ENCODE results near the gene OR51B2.
"Not testable (repeated sequence)": the region's sequence is repeated elsewhere in the genome, so short reads cannot be mapped to it uniquely, and the experiment has no call there.

The OR51B2 gene

GRCh38 chr11:5324197-5324596, at the start of gene OR51B2:
OR51B2 (minus strand) TSS chr11:5324297; CDS start chr11:5324297, 0 bp downstream.
- FAIRE-seq = no peak

- FAIRE-seq = no peak
These were observed 45.7 kb upstream of the OR51B2 start for GRCh38 chr11:5369789-5370188.

- no peak for FAIRE-seq
These were observed 44.5 kb upstream of the OR51B2 start for GRCh38 chr11:5368502-5369043.

DNA sequence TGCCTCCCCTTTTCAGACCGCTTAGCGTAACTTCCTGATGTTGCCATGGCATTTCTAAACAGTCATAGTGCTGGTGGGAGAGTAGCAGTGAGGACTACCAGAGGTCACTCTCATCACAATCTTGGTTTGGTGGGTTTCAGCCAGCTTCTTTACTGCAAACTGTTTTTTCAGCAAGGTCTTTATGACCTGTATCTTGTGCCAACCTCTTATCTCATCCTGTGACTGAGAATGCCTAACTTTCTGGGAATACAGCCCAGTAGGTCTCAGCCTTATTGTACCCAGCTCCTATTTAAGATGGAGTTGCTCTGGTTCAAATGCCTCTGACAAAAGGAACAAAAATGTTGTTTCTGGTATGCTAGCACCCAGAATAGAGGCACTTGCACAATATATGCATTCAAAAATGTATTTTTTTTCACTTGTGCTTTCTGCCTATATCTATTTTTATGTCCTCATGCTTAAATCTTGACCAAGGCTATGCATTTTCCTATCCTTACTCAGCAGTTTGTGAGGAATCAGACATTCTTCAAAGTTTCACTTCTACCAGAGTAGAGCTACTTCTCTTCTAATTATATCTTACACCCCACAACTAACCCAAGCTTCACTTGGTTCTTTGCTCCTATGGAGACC, 43.5 kb upstream of the OR51B2 start:
- FAIRE-seq = no peak

- no peak for FAIRE-seq
These were observed 42.8 kb upstream of the OR51B2 start for GRCh38 chr11:5366856-5367255.

GRCh38 chr11:5366365-5366764, 42.3 kb upstream of the OR51B2 start:
- FAIRE-seq = not testable (repeated sequence)

DNA sequence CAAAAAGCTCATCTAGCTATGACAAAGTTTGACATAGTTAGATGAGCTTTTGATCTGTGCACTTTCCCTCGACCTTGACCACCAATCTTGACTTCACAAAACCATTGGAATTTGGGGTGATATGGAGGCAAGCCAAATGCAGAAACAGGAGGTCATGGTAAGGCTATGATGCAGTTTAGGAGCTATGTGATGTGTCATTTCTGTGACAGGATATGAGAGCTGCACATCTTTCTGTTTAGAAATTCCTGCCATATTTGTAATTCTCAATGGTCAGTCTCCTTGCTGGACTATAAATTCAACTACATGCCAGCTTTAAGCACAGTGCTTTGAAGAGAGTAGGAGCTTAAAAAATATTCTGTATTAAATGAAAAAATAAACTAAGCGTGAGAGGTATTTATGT, 40.1 kb upstream of the OR51B2 start:
- FAIRE-seq = no peak

DNA sequence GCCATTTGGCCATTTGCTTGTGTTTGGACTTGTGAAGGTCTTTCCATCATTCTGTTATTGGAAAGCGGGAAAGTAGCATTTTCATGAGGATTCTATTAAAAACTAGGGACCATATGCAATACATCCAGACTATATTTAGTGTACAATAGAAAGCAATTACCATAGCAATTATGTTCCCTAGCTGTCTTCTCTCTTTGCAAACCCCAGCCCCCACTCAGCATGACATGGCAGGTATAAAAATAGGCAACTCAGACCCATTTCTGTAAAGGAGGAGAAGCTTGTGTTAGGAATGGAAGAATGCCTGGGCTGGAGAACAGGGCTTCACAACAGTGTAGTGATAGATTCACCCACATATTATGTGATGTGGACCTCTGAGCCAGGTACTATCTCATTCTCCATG, 39.6 kb upstream of the OR51B2 start:
- FAIRE-seq = no peak

DNA sequence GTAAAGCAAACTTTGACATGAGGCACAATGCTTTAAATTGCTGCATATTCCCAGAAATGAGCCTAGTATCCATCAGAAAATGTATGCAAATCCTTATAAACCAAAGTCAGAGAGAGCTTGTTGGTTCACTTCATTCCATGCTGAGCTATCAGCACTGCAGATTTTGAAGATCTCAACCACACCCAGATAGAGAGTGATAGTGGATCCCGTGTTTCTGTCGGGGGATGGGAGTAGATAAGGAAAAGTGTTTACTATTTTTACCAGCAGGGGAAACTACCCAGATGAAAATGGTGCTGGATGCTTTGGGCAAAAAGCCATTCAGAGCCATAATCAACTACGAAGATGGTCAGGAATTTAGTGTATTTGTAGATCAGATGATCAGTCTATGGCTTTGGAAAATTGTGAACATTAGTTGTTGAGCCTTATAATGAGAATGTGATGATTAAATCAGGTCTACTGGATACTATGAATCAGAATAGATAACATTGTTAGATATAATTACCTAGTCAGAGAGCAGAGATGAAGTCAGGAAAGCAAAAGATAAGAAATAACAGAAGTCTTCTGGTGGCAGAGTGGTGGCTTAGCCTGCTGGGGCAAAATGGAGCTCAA, 38.0 kb upstream of the OR51B2 start:
- FAIRE-seq = no peak

DNA sequence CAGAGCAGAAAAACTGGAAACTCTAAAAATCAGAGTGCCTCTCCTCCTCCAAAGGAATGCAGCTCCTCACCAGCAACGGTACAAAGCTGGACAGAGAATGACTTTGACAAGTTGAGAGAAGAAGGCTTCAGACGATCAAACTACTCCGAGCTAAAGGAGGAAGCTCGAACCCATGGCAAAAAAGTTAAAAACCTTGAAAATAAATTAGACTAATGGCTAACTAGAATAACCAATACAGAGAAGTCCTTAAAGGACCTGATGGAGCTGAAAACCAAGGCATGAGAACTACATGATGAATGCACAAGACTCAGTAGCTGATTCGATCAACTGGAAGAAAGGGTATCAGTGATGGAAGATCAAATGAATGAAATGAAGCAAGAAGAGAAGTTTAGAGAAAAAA, 31.9 kb upstream of the OR51B2 start:
- not testable (repeated sequence) for FAIRE-seq

- no peak for FAIRE-seq
These were observed 27.1 kb upstream of the OR51B2 start, which contains the start of gene OR51B6 for GRCh38 chr11:5351208-5351607. OR51B6 (plus strand) TSS chr11:5351508; CDS start chr11:5351508, 0 bp downstream.

GRCh38 chr11:5349550-5349949, 25.5 kb upstream of the OR51B2 start:
- FAIRE-seq = no peak

DNA sequence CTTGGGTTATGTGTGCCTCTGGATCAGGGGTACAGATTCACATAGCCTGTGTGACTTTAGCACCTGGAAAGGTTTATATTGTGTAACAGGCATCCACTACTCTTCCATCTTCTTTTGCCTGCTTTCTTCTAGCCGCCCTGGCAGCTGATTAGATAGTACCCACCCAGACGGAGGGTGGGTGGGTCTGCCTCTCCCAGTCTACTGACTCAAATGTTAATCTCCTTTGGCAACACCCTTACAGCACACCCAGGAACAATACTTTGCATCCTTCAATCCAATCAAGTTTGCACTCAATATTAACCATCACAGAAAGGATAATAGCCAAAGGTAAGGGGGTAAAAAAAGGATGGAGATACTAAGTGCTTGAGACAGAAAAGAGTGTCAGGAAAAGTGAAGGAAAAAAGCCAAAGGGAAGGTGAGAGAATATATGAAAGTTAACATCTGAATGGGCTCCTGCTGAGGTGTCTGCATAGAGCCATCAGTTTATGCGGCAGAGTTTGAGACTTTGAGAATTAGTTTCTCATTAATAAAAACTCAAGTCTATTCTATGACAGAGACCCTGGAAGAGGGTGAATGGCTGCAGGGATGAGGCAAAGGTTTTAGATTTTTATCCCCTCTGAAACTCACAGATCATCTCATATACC, 24.6 kb upstream of the OR51B2 start:
- no peak for FAIRE-seq

GRCh38 chr11:5345831-5346230, 21.7 kb upstream of the OR51B2 start:
- no peak for FAIRE-seq

DNA sequence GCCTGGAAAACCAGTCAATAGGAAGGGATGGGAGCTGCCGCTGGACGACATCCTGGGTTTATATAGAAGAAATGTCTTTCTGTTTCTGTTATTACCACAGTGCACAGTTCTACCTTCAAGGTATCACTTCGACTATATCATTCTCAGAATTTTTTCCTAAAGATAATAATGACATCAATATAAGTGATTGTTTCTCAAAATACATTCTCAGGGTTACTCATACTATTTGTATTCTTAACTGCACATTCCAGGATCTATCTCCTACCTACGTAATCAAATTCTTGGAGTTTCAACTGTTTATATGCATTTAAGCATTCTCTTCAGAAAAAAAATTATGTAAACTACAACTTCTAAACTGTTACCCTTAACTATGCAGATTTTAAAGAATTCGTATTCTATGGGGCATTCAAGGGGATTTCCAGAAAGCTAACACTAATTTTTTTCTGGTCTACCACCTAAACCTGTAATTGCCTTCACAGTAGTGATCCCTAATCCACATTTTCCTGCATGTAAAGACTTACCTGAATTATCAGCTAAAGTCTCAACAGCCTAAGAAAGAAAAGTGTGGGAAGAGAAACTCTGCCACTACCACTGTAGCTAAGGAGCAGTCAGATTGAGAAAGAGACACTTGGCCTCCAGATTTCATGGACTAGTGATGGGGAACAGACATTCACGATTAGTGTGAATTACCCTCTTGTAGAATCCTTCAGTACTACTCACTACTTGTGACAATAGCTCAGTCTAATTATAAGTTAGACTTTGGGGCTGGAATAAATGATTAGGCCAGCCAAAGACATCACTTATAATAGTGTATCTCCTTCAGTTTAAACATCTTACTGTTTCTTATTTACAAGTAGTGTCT, 19.6 kb upstream of the OR51B2 start, which contains the start of gene OR51B5:
Gene OR51B5 (minus strand): TSS at position 51 of the 862 bp plus-strand sequence. CDS start 0 bp downstream, at position 51.
- no peak for FAIRE-seq

DNA sequence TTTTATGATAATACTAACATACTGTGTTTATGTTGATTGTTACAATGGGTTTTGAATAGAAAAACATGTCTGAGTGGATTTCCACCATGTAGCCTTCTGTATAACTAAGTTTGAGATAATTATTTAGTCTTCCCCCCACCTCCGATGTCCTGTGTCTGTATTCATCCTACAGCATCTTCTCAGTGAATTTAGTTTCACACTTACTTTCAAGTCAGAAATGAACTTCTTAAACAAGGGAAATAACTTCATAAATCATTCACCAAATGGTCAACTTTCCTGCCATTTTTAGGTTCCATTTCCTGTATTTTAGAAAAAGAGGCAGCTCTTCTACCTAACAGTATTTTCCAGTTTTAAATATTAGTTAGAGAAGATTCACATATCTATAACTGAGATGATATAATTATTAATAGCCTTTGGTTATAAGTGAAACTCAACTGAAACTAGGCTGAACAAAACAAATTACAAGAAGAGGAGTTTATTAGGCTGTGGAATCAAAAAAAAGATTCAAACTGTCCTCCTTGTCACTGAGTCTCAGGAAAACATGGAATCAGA, 15.8 kb upstream of the OR51B2 start:
- FAIRE-seq = no peak

DNA sequence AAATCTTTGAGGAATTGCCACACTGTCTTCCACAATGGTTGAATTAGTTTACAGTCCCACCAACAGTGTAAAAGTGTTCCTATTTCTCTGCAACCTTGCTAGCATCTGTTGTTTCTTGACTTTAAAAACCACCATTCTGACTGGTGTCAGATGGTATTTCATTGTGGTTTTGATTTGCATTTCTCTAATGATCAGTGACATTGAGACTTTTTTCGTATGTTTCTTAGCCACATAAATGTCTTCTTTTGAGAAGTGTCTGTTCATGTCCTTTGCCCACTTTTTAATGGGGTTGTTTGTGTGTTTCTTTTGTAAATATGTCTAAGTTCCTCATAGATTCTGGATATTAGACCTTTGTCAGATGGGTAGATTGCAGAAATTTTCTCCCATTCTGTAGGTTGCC, 13.2 kb upstream of the OR51B2 start:
- FAIRE-seq = not testable (repeated sequence)

GRCh38 chr11:5336331-5336730, 12.2 kb upstream of the OR51B2 start:
- FAIRE-seq = no peak

- no peak for FAIRE-seq
These were observed 11.1 kb upstream of the OR51B2 start for GRCh38 chr11:5335170-5335569.

GRCh38 chr11:5317292-5317691, 6.8 kb downstream of the OR51B2 start:
- FAIRE-seq = no peak

- FAIRE-seq = not testable (repeated sequence)
These were observed 10.6 kb downstream of the OR51B2 start for GRCh38 chr11:5313326-5314023.

GRCh38 chr11:5310423-5310822, 13.7 kb downstream of the OR51B2 start:
- FAIRE-seq = no peak
